HS-27A (cell line): Measurements from ENCODE around the gene FARP1.
"Not testable (repeated sequence)": the region's sequence is repeated elsewhere in the genome, so short reads cannot be mapped to it uniquely, and the experiment has no call there.

Source experiments
- DNase-seq: peaks from one replicate; pipeline ENCODE4 v3.0.0-alpha.2; 2012; ENCODE audit warnings: low read depth, missing footprints

FARP1 gene

DNA sequence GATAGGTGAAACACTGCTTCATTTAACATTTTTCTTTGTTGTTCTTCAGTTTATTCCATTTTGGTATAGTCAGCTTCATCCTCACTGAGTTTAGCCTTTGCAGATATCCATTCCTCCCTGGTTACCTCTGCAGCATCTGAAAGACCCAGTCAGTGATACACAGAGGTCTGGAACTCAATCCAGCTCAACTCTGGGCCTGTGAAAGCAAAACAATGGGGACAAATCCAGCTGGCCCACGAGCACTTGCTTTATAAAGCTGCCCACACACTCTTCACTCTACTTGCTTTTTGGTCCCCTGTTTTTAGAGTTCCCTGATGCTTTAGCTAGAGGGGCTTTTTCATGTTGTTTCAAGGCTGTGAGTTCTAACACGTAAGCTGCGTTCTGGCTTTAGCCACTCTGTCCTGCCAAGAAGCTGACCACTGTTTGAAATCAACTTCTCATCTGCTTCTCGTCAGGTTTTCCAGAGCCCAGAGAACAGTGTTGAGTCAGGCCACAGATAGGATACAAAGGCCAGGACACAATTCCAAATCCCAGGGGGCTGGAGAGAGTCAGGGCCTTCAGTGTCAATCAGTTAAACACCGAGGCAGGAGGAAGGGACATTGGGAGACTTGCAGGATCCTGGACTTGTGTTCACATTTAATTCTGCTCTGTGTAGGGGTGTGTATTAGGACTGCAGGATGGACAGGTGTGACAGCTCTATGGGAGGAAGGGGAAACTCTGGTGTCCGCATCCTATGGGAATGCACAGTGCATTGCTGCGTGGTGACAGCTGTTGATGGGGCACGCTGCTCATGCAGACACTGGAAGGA lies 117.7 kb downstream of the FARP1 start:
- DNase-seq, result no peak

DNA sequence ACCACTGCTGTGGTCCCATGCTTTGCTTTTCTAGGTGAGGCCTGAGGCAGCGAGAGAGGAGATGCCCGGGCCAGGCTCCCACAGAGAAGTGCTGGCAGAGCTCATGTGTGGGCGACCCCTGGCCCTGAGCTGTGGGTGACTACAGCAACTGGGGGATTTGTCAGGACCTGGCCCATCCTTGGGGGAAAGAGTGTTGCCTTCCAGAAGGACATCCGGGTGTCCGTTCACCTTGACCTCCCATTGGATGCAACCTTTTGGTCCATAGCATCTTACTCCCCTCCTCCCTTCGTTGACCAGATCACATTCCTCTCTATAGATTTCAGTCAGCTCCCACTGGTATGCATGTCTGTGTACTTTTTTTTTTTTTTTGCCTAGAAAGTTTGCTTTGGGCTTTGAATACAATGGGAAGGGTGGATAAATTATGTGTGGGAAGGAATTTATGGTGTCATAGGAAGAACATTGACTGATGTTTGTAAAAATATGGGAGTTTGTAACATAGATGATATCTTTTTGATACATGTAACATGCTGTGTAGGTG lies 118.3 kb downstream of the FARP1 start:
- DNase-seq, result no peak

DNA sequence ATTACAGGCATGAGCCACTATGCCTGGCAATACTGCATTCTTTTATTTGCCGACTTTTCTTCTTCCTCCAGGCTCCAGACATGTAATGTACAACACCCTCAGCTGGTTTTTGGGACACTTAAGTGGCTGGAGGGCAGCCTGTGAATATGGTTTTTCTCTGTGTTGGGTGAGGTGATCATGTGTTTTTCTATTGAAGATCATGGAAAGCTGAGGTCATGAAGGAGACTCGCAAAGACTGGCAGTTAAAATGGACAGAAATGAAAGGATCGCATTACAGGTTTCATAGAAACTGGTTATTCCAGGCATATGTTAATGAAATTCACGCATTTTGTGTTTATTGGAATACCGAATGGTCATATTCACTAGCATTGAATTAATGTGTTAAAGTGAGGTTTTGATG lies 119.4 kb downstream of the FARP1 start:
- DNase-seq, result no peak

DNA sequence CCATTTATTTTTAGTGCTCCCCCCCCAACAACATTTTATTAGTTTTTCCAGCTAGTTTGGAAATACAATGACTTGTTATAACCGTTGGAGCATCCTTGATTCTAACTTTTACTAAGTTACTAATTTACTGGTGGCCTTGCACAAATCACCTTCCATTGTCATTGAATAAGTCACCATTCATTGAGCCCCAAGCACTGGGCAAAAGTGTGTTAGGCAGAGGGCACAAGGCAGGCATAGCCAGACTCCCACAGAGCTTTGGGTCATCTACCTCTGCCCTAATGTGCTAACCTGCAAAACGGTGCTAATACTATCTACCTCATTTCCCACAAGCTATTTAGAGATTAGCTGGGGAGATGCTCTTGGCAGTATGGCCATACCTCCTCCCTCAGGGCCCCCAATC lies 120.9 kb downstream of the FARP1 start:
- no peak for DNase-seq

DNA sequence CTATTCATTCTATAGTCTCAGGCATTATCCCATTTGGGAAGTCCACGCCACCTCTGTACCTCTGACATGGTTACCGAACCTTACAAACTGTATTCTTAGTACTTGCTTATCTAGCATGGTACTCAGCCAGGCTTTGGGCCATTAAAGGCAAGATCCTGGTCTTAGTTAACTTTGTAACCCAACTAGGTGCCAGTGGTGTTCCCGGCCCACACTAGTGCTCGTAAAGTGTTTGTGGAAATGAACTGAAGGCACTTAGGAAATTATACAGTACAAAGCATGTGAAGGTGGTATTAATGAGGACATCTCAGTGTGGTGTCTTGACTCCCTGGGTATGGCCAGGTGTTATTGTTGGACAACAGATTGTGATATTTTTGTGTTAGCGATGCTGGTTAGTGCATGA lies 122.0 kb downstream of the FARP1 start:
- DNase-seq, result no peak

DNA sequence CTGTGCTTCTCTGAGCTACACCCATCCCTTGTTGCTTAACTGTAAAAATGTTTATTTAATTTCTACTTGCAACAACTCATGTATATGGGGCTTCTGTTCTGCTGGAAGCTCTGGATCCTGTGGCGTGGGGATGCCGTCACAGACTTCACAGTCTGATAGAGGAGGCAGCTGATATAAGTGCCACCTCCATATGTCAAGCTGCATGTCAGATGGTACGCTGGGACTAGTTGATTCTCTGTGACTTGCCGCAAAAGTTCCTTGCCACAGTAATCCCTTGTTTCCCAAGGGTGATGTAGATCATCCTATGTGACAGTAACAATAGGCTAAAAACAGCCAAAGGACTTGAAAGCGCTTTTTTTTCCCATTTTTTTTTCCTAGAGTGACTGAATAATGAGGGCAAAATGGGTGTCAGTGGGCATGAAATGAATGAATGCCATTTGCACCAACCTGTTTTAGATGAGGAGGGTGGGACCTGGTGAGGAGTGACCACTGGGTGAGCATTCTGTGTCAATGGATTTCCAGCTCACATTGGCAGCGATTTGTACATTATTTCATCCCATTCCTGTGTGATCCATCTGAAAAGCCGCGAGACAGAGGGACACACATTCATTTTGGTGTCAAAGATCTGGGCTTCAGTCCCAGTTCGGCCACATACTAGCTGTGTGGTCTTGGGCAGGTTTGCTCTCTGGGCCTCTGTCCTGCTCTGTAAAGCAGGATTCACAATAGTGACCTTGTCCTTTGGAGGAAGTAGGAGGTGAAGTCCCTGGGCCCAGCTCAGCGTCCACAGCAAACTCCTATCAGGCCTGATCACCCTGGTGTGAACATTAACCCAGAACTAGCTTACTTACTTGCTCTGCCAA lies 123.0 kb downstream of the FARP1 start:
- no peak for DNase-seq

DNA sequence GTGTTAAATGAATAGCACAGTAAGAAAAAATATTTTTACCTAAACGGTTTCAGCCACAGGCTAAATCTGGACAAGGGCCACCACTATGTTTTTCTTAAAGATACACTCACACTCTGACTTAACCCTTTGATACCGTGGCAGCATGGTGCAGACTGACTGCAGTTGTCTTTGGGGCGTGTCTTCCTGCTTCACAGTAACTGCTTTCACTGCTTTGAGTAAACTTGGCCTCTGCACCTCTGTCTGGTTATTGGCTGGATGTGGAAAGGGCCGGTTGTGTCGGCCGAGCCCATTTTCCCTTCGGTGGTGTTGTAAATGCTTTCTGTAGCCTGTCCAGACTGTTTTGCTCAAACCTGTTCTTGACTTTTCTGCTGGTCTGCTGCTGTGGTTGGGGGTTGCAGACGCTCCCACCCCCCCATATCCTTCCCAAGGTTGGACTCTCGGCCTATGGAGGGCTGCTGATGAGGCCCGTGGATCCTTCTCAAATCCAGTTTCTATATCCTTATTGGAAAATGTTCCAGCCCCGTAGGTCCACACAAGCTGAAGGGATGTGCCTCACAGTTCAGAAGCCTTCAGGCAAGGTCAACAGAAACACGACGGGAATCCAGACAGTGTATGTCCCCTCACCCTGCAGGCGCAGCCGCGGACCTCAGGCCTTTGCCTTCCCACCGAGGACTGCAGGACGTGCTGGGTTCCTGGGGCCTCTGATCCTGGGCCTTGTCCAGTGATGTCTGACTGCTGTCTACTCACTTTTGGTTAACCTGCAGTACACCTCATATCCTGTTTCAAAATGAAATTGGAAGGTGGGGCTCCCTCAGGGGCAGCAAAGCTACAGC lies 124.4 kb downstream of the FARP1 start:
- DNase-seq, result no peak

DNA sequence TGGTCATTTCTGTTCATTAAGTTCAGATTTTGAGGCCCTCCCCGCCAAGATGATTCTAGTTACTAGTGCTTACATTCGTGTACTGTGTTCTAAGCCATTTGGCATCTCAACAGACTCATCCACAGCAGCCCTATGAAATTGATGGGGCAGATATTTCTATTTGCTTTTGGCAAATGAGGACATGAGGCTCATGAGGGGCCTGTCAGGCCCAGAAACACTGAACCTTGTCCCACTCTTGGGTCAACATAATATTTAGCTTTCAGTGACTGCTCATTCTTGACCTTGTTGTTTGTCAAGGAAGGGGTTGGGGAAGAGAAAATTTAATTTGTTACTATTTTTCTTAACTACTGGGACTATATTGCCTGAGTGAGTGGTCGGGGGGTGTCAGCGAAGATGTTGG lies 126.5 kb downstream of the FARP1 start:
- DNase-seq, result no peak

DNA sequence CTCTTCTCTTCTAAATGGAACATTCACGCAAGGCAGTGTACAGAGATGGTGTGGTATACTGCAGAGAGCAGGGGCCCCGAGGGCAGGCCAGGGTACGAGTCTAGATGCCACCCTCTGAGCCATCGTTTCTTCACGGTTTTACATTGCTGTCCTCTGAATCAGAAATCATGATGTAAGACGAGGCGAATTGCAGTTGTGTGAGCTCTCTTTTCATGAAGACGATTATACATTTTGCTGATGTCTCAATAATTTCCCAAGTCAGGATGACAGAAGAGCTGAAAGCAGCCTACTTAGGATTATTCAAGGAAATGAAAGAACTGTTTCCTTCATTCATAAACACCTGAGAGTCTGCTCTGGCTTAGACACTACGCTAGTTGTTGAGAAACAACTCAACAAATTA lies 127.9 kb downstream of the FARP1 start:
- no peak for DNase-seq

DNA sequence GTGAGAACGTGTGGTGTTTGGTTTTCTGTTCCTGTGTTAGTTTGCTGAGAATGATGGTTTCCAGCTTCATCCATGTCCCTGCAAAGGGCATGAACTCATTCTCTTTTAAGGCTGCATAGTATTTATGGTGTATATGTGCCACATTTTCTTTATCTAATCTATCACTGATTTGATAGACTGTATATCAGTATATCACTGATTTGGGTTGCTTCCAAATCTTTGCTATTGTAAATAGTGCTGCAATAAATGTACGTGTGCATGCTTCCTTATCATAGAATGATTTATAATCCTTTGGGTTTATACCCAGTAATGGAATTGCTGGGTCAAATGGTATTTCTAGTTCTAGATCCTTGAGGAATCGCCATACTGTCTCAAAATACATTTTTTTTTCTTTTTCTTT lies 128.8 kb downstream of the FARP1 start:
- DNase-seq, result not testable (repeated sequence)

DNA sequence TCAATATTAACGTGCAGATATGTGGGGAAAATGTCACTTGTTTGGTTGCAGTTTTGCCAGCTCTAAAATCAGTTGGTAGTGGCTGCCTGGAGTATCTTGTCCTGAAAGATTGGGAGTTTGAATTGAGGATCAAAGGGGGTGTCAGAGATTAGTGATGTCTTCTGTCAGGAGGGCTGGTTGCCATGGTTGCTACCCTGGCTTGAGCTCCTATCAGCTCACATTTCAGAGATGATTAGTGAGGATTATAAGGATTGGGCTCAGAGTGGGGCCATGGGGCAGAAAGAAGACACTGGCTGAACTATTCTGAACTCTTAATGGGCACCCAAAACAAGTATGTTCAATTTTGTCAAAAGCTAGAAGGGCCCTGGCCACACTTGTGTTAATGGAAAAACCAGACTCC lies 129.7 kb downstream of the FARP1 start:
- DNase-seq, result no peak

DNA sequence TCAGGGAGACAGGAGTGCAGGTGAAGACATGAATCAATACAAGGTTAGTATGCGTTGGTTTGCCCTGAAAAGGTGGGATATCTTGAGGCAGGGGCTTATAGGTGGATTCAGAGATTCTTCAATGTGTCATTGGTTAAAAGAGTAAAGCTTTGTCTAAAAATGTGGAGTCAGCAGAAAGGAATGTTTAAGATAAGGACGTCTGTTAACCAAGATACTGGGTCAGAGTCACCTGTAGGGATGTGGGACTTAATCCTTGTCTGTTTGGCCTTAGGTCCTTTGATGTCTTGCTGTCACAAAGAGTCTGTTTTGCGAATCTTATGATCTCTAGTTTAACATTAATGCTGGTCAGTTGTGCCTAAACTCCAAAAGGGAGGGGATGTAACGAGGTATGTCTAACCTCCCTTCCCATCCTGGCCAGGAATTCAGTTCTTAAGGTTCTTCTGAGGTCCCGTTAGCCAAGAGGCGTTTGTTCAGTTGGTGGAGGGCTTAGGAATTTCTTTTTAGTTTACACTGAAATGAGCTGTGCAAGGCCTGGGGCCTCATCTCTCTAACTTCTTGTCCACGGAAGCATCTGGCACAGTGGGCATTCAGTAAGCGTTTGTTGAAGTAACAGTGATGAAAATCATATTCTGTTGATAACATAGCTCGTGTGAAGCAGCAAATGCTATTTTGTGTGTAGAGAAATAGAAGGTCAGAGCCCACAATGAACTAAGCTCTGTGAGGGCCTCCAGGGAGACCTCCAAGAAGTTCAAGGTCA lies 130.4 kb downstream of the FARP1 start:
- no peak for DNase-seq

DNA sequence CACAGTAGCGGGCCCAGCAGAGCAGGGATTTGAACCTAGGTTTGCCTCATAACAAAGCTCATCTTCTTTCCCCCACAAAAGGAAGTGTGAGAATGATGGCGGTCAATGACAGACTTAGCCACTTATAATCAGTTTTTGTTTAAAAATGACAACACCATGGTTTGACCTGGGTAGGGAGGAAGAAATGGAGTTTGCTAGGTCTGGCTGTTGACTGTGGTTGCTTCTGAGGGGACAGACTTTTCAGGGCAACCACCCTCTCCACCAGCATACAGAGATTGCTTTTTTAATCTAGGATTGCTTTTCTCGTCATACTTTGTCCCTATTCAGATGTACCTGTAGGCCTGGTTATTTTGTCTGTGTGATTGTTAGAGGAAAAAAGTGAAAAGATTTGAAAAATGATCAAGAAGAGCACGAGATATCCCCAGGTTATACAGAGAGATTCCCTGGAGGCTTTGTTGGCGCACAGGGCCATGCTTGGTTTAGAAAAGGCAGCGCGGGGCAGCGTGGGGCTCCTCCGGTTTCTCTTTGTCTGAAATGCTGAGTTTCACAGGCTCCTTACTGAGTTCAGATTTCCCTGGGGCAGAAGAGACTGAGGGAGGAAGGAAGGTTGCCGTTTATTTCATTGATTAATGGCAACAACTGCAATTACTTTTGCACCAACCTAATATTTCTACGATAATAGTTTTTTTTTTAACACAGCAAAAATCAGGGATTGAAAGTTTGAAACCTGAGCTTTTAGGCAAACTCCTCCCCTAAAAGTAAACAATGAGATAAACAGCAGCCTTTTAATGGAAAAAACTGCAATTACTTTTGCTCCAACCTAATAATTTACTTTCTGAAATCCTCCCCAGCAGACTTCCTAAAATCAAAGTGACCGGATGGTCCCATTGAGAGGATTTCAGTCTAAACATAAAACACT lies 131.2 kb downstream of the FARP1 start:
- no peak for DNase-seq

DNA sequence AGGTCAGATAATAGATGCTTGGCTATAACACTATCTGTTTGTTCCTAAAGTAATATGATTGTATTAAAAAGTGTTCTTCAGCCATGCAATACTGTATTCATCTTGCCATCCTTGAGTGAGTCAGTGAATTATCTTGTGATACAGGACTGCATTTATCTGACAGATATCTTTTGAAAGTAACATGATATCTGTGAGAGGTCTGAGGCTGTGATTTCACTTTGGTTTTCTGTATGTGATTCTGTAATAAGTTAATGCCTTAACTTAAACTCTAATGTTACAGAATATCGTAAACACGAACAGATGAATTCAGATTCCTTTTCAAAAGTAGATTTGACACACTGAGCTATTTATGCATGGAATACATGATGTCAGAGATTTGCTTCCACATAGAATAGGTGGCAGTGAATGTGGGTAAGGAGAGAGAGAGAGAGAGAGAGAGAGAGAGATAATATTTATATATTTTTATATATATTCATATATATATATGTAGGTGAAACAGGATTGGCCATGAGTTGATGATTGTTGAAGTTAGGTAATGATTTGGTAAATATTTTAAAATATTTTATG lies 132.1 kb downstream of the FARP1 start:
- DNase-seq, result no peak

DNA sequence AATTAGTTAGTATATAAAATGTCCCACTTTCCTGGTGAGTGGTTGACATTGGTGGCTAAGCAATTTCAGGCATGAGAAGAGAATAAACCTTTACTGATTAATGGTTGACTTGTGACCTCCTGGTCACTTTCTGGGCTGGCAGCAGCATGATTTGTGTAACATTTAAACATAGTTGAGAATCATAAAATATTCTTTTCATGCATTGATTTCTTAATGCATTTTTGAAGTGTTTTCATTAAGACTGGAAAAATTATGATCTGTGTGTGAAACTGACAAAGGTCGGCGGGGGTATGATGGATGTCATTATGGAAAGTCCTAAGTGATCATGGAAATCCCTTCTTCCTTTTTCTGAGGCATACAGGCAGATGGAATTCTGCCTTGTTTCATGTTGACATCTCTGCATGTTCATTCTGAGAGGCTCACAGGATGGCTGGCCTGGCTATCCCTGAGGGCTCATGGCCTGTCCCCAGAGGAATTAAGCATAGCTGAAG lies 132.8 kb downstream of the FARP1 start:
- DNase-seq, result no peak

DNA sequence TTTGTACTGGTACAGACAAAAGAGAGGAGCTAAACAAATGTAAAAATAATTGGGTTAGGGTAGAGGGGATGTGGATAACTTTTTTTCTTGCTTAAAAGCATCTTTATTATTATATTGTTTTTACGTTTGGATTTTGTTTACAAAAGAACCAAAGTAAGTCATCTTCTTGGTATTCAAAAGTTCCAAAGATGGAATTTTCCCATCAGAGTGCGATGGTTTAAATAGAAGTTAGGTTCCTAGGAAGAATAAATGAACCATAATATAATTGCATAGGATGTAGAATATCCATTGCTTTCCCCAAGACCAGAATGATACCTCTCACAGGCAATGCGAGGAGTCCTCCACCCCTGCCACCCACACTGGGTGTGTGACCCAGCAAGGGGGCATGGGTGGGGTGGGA lies 133.6 kb downstream of the FARP1 start:
- DNase-seq, result no peak

DNA sequence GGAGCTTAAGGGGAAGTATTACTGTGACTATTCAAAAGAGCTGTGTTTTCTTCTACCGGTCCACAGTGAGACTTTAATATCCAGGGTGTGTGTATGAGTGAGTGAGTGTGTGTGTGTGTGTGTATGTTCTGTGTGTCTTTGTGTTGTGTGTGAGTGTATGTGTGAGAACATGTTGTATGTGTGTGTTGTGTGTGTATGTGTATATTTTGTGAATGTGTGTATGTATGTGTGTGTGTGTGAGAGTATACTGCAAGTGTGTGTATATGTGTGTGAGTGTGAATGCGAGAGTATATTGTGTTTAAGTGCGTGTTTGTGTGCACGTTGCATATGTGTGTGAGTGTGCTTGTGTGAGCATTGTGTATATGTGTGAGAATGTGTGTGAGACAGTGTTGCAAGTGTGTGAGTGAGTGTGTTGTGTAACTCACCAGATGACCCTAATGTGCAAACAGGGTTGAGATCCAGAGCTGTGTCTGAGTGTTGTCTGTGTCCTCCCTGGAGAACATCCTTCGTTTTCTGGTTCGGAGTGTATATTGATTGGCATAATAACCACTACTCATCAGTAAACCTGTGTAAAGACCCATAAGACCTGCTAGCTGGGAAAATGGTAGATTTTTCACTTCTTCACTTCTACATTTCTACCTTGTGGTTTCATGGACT lies 135.3 kb downstream of the FARP1 start:
- no peak for DNase-seq

DNA sequence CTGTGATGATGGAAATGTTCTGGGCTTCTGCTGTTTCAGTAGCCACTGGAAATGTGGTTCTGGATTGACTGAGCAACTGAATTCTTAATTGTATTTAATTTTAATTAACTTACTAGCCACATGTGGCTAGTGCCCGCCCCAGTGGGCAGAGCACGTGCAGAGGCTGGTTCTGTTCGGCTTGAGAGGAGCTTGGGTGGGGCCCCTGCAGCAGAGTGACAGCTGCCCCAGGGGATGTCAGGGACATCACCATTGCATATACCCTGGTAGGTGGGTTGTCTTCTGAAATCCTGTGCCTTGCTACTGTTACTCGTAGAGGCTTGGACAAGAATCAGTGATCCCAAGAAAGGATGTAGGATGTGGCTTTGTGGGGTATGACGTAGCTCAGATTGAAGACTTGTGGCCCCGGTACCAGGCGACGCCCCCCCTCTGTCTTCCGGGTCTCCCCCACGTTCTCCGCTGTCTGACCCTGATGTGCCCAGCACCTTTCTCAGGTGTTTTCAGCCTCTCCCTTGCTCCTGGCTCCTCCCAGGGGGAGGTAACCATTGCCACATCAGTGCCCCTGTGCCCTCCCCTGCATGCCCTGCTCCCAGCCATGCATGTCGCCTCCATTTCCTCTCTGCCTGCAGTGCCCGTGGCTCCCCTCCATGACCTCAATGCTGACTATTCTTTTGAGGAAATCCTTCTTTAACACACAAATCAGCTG lies 136.7 kb downstream of the FARP1 start:
- no peak for DNase-seq

DNA sequence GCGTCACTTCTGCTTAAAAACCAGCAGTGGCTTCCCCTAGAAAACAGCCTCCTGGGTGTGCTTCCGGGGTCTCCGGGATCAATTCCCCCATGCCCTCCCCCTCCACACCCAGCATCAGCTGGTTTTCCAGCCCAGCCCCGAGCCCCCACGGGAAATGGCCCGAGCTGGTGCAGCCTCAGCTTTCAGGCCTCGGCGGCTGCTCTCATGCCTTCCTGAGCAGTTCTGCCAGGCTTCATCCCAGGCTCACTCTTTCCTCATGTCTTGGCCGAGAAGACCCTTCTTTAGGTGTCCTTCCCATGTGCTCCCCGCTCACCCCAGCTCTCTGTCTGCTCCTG lies 137.2 kb downstream of the FARP1 start:
- DNase-seq, result no peak
